ENCODE results near the gene LRRC2.

- TF ChIP-seq CTCF (IDR thresholded peaks at IDR 0.05) = no peak
- no peak for TF ChIP-seq POLR2A (IDR thresholded peaks at IDR 0.05)
These were observed 75.6 kb downstream of the LRRC2 start for GRCh38 chr3:46490338-46491084.
